OCI-LY7 (cell line): ENCODE data around the gene GAPDH.

ENCODE experiments used
- CTCF ChIP-seq: fragments of 200-600 bp; sonication (generic); conservative IDR thresholded peaks from 2 replicates; pipeline ENCODE4 v1.5.1; 2014; ENCODE audit warnings: mild to moderate bottlenecking, antibody characterized with exemption, low read length, moderate library complexity, mixed read lengths
- EZH2phosphoT487 ChIP-seq: fragments of 200-600 bp; sonication (generic); IDR thresholded peaks from 2 replicates; pipeline ENCODE4 v1.6.1; 2018; ENCODE audit warnings: low read depth, borderline replicate concordance, mild to moderate bottlenecking, mixed run types, antibody characterized with exemption, low read length, moderate library complexity, mixed read lengths

- TF ChIP-seq CTCF, result no peak
- no peak for TF ChIP-seq EZH2phosphoT487
Measured at GRCh38 chr12:6555018-6555691, 20.8 kb downstream of the GAPDH start.
